ENCODE results near the gene HDAC4.

GRCh38 chr2:239321596-239322415, 79.0 kb downstream of the HDAC4 start:
- TF ChIP-seq TCF7 (IDR thresholded peaks at IDR 0.05; ENCODE audit: borderline replicate concordance) (no peak), TBL1XR1 (IDR thresholded peaks at IDR 0.05; ENCODE audit: low read depth, low read length) (no peak), YY1 (IDR thresholded peaks at IDR 0.05; ENCODE audit: low read depth, low read length) (no peak), ELK1 (IDR thresholded peaks at IDR 0.05; ENCODE audit: low read depth, low read length) (no peak), NFIC (IDR thresholded peaks at IDR 0.05; ENCODE audit: low read depth, low read length) (no peak)
- TF ChIP-seq, protein P1, sequence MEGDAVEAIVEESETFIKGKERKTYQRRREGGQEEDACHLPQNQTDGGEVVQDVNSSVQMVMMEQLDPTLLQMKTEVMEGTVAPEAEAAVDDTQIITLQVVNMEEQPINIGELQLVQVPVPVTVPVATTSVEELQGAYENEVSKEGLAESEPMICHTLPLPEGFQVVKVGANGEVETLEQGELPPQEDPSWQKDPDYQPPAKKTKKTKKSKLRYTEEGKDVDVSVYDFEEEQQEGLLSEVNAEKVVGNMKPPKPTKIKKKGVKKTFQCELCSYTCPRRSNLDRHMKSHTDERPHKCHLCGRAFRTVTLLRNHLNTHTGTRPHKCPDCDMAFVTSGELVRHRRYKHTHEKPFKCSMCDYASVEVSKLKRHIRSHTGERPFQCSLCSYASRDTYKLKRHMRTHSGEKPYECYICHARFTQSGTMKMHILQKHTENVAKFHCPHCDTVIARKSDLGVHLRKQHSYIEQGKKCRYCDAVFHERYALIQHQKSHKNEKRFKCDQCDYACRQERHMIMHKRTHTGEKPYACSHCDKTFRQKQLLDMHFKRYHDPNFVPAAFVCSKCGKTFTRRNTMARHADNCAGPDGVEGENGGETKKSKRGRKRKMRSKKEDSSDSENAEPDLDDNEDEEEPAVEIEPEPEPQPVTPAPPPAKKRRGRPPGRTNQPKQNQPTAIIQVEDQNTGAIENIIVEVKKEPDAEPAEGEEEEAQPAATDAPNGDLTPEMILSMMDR (IDR thresholded peaks at IDR 0.05 in 2 of 3, conservative IDR thresholded peaks at IDR 0.05 in 1 of 3; ENCODE audit: control insufficient read depth in 2 of 3, extremely low read depth in 1 of 3, insufficient read depth in 1 of 3, low read depth in 3 of 3, low read length in 3 of 3) = no peak
- TF ChIP-seq, protein P2, sequence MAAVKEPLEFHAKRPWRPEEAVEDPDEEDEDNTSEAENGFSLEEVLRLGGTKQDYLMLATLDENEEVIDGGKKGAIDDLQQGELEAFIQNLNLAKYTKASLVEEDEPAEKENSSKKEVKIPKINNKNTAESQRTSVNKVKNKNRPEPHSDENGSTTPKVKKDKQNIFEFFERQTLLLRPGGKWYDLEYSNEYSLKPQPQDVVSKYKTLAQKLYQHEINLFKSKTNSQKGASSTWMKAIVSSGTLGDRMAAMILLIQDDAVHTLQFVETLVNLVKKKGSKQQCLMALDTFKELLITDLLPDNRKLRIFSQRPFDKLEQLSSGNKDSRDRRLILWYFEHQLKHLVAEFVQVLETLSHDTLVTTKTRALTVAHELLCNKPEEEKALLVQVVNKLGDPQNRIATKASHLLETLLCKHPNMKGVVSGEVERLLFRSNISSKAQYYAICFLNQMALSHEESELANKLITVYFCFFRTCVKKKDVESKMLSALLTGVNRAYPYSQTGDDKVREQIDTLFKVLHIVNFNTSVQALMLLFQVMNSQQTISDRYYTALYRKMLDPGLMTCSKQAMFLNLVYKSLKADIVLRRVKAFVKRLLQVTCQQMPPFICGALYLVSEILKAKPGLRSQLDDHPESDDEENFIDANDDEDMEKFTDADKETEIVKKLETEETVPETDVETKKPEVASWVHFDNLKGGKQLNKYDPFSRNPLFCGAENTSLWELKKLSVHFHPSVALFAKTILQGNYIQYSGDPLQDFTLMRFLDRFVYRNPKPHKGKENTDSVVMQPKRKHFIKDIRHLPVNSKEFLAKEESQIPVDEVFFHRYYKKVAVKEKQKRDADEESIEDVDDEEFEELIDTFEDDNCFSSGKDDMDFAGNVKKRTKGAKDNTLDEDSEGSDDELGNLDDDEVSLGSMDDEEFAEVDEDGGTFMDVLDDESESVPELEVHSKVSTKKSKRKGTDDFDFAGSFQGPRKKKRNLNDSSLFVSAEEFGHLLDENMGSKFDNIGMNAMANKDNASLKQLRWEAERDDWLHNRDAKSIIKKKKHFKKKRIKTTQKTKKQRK (IDR thresholded peaks at IDR 0.05; ENCODE audit: low read depth, low read length) = no peak
- TF ChIP-seq, protein P3, sequence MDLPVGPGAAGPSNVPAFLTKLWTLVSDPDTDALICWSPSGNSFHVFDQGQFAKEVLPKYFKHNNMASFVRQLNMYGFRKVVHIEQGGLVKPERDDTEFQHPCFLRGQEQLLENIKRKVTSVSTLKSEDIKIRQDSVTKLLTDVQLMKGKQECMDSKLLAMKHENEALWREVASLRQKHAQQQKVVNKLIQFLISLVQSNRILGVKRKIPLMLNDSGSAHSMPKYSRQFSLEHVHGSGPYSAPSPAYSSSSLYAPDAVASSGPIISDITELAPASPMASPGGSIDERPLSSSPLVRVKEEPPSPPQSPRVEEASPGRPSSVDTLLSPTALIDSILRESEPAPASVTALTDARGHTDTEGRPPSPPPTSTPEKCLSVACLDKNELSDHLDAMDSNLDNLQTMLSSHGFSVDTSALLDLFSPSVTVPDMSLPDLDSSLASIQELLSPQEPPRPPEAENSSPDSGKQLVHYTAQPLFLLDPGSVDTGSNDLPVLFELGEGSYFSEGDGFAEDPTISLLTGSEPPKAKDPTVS (IDR thresholded peaks at IDR 0.05; ENCODE audit: low read depth, low read length) = no peak

Measured in GM12878 (cell line).